CD4-positive, alpha-beta T cell treated with Interleukin-4 for 4 hours (primary cell): ENCODE data around the gene RAC3.

ENCODE experiments used
- DNase-seq: peaks from one replicate; pipeline ENCODE4 v3.0.0-alpha.2; 2020

RAC3 gene

GRCh38 chr17:81999587-81999975, 31.9 kb upstream of the RAC3 start:
- DNase-seq: no peak

- DNase-seq: no peak
Measured at GRCh38 chr17:81999976-82000802, 31.3 kb upstream of the RAC3 start.

GRCh38 chr17:82000803-82001570, 30.5 kb upstream of the RAC3 start:
- DNase-seq: no peak

DNA sequence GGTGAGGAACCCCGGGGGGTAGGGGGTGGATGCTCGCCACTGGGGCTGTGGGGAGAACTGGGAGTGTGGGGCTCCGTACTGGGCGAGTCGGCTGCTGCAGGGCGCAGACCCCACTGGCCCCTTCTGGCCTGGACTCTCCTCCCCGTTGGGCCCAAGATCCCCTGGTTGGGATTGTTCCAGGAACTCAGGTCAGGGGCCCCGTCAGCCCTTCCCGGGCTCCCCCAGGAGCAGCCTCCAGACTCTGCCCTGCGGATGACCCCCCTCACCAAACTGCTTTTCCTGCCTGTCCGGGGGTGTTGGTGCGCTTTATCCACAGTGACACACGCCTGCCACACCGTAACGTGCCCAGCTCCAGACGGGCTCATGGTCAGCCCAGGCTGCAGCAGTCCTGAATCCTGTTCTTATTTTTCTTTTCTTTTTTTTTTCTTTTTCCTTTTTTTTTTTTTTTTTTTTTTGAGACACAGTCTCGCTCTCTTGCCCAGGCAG, 29.9 kb upstream of the RAC3 start:
- no peak for DNase-seq

GRCh38 chr17:82003411-82004381, 27.8 kb upstream of the RAC3 start:
- no peak for DNase-seq

GRCh38 chr17:82004517-82005455, 26.7 kb upstream of the RAC3 start:
- DNase-seq: no peak

DNA sequence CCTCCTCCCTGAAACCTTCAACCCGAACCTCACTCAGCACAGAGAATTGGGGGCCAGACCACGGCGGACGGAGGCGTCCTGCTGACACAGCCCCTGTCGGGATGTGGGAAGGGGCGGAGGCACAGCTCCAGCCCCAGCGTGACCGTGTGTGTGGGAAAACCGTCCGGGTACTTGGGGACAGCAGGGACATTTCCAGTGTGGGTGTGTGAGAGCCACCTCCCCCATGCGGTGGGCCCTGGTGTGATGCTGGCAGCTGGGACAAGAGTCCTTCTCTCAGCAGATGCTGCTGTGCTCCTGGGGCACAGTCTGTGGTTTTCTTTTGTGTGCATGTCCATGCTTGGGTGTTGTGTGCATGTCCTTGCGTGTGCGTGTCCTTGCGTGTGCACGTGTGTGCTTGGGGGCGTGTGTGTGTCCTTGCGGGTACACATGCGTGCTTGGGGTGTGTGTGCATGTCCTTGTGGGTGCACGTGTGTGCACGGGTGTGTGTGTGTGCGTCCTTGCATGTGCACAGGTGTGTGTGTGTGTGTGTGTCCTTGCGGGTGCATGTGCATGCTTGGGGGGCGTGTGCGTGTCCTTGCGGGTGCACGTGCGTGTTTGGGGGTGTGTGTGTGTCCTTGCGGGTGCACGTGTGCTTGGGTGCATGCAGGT, 25.7 kb upstream of the RAC3 start:
- no peak for DNase-seq

- no peak for DNase-seq
Measured at GRCh38 chr17:82006468-82007227, 24.8 kb upstream of the RAC3 start.

DNA sequence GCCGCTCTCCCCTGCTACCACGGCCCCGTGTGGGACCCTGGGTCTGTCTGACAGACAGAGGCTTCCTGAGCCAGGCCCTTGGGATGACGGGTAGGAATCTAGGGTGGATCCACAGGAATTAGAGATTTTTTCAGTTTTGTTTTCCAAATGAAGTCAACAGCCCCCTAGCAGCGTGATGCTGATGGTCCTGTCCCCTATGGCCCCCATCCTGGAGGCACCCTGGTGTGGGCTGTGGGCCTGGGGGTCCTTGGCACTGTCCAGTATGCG, 24.3 kb upstream of the RAC3 start:
- no peak for DNase-seq

- no peak for DNase-seq
Measured at GRCh38 chr17:82007495-82008257, 23.8 kb upstream of the RAC3 start.

- DNase-seq: no peak
Measured at GRCh38 chr17:82008258-82008940, 23.1 kb upstream of the RAC3 start.

- DNase-seq: no peak
Measured at GRCh38 chr17:82008941-82009405, 22.5 kb upstream of the RAC3 start.

DNA sequence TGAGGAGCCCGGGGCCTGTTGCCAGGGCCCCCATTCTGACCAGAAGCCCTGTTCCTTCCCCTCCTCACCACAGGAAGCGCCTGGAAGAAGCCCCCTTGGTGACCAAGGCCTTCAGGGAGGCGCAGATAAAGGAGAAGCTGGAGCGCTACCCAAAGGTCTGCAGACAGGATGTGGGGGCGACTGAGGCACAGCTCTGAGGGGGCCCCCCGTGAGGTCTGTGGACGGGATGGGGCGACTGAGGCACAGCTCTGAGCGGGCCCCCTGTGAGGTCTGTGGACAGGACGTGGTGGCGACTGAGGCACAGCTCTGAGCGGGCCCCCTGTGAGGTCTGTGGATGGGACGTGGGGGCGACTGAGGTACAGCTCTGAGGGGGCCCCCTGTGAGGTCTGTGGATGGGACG, 22.1 kb upstream of the RAC3 start:
- no peak for DNase-seq

GRCh38 chr17:82010575-82011525, 20.6 kb upstream of the RAC3 start:
- DNase-seq: no peak

DNA sequence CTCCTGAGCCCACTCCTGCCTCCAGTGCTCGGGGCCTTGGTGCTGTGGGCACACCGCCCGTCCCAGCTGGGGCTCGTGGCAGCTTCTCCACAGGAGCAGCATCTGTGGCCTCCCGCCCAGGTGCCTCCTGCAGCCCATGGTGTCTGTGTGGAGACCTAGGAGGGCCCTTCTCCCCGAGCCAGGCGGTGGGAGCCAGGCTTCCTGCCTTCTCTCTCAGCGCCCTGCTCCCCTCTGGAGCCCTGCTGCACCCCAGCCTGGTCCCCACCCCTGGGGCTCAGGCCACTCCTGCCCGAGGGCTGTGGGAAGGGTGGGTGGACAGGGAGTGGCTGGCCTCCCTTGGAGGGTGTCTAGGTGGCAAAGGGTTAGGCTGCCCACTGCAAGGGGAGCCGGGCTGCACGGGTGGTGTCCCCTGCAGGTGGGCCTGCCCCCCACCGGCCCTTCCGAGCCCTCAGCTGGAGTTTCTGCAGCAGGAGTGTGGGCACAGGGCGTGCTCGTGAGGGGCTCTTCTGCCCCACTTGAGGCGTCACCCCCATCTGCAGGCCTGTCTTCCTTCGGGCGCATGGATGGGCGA, 19.8 kb upstream of the RAC3 start:
- no peak for DNase-seq

DNA sequence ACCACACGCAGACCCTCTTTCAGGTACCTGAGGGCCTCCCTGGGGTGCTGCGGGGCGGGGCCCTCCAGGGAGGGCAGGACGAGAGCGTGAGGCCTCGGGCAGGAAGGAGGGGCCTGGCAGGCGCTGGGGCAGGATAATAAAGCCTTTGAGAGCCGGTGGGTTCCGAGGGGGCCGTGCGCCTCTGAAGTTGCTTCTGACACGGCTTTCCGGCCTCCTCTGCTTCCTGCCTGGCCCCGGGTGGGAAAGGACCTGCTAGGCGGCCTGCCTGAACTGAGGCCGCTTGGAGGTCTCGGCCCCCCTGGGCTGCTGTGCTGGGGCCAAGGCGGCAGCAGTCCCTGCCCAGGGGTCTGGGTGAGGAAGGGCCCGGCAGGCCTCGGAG, 19.2 kb upstream of the RAC3 start:
- no peak for DNase-seq

- no peak for DNase-seq
Measured at GRCh38 chr17:82012640-82013295, 18.7 kb upstream of the RAC3 start.
